OCI-LY7 (cell line): ENCODE measurements around the gene SENP1.

Experiments
- EZH2phosphoT487 ChIP-seq: fragments of 200-600 bp; sonication (generic); IDR thresholded peaks from 2 replicates; pipeline ENCODE4 v1.6.1; 2018; ENCODE audit warnings: low read depth, borderline replicate concordance, mild to moderate bottlenecking, mixed run types, antibody characterized with exemption, low read length, moderate library complexity, mixed read lengths
- TF ChIP-seq, protein P1 (sequence below): fragments of 200-600 bp; sonication (generic); conservative IDR thresholded peaks from 2 replicates; pipeline ENCODE4 v1.5.1; 2014; ENCODE audit warnings: mild to moderate bottlenecking, antibody characterized with exemption, low read length, moderate library complexity, mixed read lengths

DNA sequence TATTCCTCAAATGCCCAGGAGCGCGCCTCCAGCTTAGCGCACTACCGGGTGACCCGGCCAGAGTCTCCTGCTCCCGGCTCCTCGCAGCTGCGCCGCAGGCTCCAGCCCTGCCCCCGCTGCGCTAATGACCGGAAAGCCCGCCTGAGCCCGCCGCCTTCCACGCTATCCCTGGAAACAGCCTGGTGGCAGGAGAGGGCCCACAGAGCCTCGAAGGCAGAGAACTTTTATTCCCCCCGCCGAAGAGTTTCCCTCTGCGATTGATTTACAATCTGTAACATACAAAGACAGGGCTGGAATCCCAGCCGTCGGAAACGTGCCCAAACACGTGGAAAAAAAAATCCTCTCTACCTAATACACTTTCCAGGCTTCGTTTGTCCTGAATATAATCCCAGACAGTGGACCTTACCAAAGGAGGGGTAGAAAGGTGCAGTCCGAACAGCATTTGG lies 103.1 kb downstream of the SENP1 start:
- TF ChIP-seq, protein P1, sequence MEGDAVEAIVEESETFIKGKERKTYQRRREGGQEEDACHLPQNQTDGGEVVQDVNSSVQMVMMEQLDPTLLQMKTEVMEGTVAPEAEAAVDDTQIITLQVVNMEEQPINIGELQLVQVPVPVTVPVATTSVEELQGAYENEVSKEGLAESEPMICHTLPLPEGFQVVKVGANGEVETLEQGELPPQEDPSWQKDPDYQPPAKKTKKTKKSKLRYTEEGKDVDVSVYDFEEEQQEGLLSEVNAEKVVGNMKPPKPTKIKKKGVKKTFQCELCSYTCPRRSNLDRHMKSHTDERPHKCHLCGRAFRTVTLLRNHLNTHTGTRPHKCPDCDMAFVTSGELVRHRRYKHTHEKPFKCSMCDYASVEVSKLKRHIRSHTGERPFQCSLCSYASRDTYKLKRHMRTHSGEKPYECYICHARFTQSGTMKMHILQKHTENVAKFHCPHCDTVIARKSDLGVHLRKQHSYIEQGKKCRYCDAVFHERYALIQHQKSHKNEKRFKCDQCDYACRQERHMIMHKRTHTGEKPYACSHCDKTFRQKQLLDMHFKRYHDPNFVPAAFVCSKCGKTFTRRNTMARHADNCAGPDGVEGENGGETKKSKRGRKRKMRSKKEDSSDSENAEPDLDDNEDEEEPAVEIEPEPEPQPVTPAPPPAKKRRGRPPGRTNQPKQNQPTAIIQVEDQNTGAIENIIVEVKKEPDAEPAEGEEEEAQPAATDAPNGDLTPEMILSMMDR, result no peak
- TF ChIP-seq EZH2phosphoT487, result no peak
